Measurements from ENCODE around the gene GNB1. TPM values are rescaled to one million over a fixed set of nuclear protein-coding genes. Genes with fewer than 3 reads are reported as not detected.

The GNB1 gene
- total RNA-seq, 2 experiments from 2014 or later: 138 to 149 TPM

DNA sequence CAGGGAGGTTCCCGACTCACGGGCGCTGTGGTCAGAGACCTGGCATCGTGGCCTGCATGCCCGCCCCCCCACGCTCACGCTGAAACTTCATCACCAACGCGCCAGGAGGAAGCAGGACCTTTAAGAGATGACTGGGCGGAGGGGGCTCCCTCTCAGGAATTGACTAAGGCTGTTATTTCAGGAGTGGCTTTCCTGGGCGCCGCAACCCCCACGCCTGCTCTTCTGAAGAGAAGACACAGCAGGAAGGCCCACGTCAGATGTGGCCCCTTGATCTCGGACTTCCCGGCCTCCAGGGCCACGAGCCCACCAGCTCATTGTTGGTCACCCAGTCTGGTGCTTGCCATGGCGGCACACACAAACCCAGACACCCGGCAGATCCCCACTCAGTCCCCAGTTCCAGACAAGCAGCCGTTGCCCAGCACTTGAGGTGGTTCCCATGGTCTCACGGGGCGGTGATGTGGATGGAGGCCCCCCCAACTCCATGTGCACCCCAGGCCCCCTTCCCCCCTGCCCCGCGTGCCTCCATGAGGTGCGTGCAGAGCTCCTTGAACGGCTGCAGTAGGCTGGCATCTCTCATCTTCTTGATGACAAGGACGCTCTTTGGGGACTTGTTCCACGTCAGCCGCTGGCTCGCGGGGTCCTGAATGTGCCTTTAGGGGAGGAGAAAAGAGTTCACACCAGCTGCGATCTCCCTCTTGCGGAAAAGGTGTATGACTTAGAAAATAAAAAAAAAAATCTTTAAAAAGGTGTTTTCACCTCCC, 134.0 kb downstream of the GNB1 start:
- CTCF ChIA-PET: no interaction called here
- Histone ChIP-seq H3K4me3 (ENCODE audit: low read length) (no peak overlapping the region), H3K9me3 (ENCODE audit: control insufficient read depth in 1 of 2, insufficient read depth in 1 of 2, low read length in 2 of 2) (no peaks in the 10 kb centered on the region), H3K27me3 (ENCODE audit: control insufficient read depth in 1 of 2, insufficient read depth in 2 of 2, low read length in 2 of 2) (no peaks in the 10 kb centered on the region), H3K4me1 (ENCODE audit: insufficient read depth, low read length) (no peaks in the 10 kb centered on the region), H3K27ac (ENCODE audit: low read depth in 1 of 2, low read length in 2 of 2) (no peak overlapping the region), H3K36me3 (ENCODE audit: insufficient read depth, low read length) (peaks cover 71% of the 10 kb centered on the region)
- no peaks in the 10 kb centered on the region for H3K27me3 Mint-ChIP-seq
- no peak for ATAC-seq (ENCODE audit: poor library complexity)
- DNase-seq: no peak
- H3K27ac Mint-ChIP-seq: no peak overlapping the region
- H3K9me3 Mint-ChIP-seq: no peaks in the 10 kb centered on the region
- H3K4me3 Mint-ChIP-seq: no peak overlapping the region
- POLR2A ChIA-PET: no interaction called here
- TF ChIP-seq, protein P1, sequence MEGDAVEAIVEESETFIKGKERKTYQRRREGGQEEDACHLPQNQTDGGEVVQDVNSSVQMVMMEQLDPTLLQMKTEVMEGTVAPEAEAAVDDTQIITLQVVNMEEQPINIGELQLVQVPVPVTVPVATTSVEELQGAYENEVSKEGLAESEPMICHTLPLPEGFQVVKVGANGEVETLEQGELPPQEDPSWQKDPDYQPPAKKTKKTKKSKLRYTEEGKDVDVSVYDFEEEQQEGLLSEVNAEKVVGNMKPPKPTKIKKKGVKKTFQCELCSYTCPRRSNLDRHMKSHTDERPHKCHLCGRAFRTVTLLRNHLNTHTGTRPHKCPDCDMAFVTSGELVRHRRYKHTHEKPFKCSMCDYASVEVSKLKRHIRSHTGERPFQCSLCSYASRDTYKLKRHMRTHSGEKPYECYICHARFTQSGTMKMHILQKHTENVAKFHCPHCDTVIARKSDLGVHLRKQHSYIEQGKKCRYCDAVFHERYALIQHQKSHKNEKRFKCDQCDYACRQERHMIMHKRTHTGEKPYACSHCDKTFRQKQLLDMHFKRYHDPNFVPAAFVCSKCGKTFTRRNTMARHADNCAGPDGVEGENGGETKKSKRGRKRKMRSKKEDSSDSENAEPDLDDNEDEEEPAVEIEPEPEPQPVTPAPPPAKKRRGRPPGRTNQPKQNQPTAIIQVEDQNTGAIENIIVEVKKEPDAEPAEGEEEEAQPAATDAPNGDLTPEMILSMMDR (IDR thresholded peaks at IDR 0.05): no peak
- H3K4me1 Mint-ChIP-seq (ENCODE audit: low read depth): no peaks in the 10 kb centered on the region
- intact Hi-C loops (cut with DNase I, micrococcal nuclease): loop anchor here in 1 of 2 experiments (5.0 kb wide), 1 partner anchor 150 kb away; no protein-coding TSS in a partner anchor
- H3K36me3 Mint-ChIP-seq (ENCODE audit: low read depth): peaks cover 32% of the 10 kb centered on the region

DNA sequence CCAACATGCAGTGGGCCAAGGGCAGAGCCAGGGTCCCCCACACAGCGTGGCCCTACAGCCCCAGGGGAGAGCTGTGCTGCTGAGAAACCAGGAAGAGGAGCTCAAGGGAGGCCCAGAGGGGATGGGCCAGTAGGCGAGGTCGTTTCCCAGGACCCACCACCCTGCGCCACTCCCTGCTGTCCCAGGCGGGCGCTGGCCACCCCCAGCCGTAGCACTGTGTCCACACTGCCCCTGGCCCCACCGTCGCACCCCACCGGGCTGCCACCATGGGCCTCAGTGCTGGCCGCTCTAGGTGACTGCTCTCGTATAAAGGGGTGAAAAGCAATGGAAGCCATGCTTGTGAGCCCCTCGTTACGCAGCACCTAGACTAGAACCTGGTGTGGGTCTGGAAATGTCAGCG, 135.0 kb downstream of the GNB1 start:
- no peak for DNase-seq
- Mint-ChIP-seq H3K27ac (no peak overlapping the region), H3K36me3 (ENCODE audit: low read depth) (peaks cover 22% of the 10 kb centered on the region), H3K27me3 (no peaks in the 10 kb centered on the region), H3K4me1 (ENCODE audit: low read depth) (no peaks in the 10 kb centered on the region), H3K4me3 (no peak overlapping the region), H3K9me3 (no peaks in the 10 kb centered on the region)
- H3K36me3 ChIP-seq (ENCODE audit: insufficient read depth, low read length): peaks cover 61% of the 10 kb centered on the region
- no peaks in the 10 kb centered on the region for H3K27me3 ChIP-seq (ENCODE audit: control insufficient read depth in 1 of 2, insufficient read depth in 2 of 2, low read length in 2 of 2)
- intact Hi-C loops (cut with DNase I, micrococcal nuclease): loop anchor here in 1 of 2 experiments (5.0 kb wide), 1 partner anchor 151 kb away; no protein-coding TSS in a partner anchor
- CTCF ChIA-PET: no interaction called here
- H3K4me1 ChIP-seq (ENCODE audit: insufficient read depth, low read length): no peaks in the 10 kb centered on the region
- ATAC-seq (ENCODE audit: poor library complexity): no peak
- POLR2A ChIA-PET: no interaction called here
- no peaks in the 10 kb centered on the region for H3K9me3 ChIP-seq (ENCODE audit: control insufficient read depth in 1 of 2, insufficient read depth in 1 of 2, low read length in 2 of 2)
- H3K27ac ChIP-seq (ENCODE audit: low read depth in 1 of 2, low read length in 2 of 2): no peak overlapping the region
- TF ChIP-seq, protein P1 (IDR thresholded peaks at IDR 0.05): no peak
- no peak overlapping the region for H3K4me3 ChIP-seq (ENCODE audit: low read length)

DNA sequence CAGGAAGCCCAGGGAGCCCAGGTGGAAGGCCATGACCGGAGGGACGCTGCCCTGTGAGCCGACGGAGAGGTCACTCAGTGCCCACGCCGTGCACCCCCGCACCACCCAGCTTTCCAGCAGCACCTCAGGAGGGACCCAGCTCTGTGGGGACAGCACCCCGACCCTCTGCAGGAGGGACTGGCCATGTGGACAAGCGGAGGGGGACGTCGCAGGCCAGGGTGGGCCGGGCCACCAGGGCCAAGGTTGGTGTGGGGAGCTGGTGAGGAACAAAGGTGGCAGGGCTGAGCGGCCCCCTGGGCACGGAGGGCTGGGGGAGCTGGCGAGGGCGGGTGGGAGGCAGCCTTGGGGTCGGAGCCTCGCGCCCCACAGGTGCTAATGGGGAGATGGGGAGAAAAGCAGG, 135.5 kb downstream of the GNB1 start:
- H3K27ac Mint-ChIP-seq: no peak overlapping the region
- peaks cover 21% of the 10 kb centered on the region for H3K36me3 Mint-ChIP-seq (ENCODE audit: low read depth)
- no peaks in the 10 kb centered on the region for H3K27me3 ChIP-seq (ENCODE audit: control insufficient read depth in 1 of 2, insufficient read depth in 2 of 2, low read length in 2 of 2)
- no peak overlapping the region for H3K27ac ChIP-seq (ENCODE audit: low read depth in 1 of 2, low read length in 2 of 2)
- no peaks in the 10 kb centered on the region for H3K27me3 Mint-ChIP-seq
- TF ChIP-seq, protein P1 (IDR thresholded peaks at IDR 0.05): no peak
- ChIA-PET POLR2A (no interaction called here), CTCF (interaction anchor here (0.6 kb wide), 1 partner anchor 13 kb away, joined by 3 read pairs; no protein-coding TSS in a partner anchor)
- ATAC-seq (ENCODE audit: poor library complexity) (no peak), DNase-seq (no peak)
- no peaks in the 10 kb centered on the region for H3K9me3 ChIP-seq (ENCODE audit: control insufficient read depth in 1 of 2, insufficient read depth in 1 of 2, low read length in 2 of 2)
- no peaks in the 10 kb centered on the region for H3K4me1 ChIP-seq (ENCODE audit: insufficient read depth, low read length)
- H3K4me3 Mint-ChIP-seq: no peak overlapping the region
- intact Hi-C loops (cut with DNase I, micrococcal nuclease): loop anchor here in 1 of 2 experiments (5.0 kb wide), 1 partner anchor 152 kb away; no protein-coding TSS in a partner anchor
- H3K36me3 ChIP-seq (ENCODE audit: insufficient read depth, low read length): peaks cover 57% of the 10 kb centered on the region
- H3K4me3 ChIP-seq (ENCODE audit: low read length): no peak overlapping the region
- no peaks in the 10 kb centered on the region for H3K9me3 Mint-ChIP-seq
- no peaks in the 10 kb centered on the region for H3K4me1 Mint-ChIP-seq (ENCODE audit: low read depth)

Data from CD4-positive, alpha-beta T cell (primary cell).